ENCODE measurements around the gene CRIP2.

Gene CRIP2

DNA sequence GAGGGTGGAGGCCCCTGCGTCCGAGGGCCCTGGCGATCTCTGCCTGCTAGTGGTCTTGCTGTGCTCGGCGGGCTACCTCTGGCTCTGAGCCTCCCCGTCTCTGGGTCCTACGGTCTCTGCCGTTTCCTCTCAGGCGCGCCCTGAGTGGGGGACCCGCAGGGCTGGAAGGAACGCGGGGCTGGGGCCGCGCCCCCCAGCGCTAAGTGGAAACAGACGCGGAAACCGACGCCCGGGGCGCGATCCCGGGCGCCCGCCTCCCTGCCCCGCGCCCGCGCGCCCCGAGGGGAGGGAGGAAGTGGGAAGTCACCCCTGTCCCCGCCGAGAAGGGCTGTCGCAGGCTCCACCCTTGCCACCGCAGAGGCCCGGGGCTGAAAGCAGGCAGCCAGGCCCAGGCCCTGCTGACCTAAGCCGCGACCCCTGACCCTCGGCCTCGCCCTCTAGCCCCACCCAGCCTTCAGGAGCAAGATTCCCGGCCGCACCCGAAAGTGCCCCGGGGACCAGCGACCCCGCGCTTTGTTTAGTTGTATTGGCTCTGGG lies 12.9 kb downstream of the CRIP2 start:
- no peak for DNase-seq (ENCODE audit: low spot score)

- no peak for DNase-seq (ENCODE audit: low spot score)
These were observed 13.6 kb downstream of the CRIP2 start for GRCh38 chr14:105487986-105488777.

GRCh38 chr14:105488781-105489541 lies 14.3 kb downstream of the CRIP2 start:
- no peak for DNase-seq (ENCODE audit: low spot score)

DNA sequence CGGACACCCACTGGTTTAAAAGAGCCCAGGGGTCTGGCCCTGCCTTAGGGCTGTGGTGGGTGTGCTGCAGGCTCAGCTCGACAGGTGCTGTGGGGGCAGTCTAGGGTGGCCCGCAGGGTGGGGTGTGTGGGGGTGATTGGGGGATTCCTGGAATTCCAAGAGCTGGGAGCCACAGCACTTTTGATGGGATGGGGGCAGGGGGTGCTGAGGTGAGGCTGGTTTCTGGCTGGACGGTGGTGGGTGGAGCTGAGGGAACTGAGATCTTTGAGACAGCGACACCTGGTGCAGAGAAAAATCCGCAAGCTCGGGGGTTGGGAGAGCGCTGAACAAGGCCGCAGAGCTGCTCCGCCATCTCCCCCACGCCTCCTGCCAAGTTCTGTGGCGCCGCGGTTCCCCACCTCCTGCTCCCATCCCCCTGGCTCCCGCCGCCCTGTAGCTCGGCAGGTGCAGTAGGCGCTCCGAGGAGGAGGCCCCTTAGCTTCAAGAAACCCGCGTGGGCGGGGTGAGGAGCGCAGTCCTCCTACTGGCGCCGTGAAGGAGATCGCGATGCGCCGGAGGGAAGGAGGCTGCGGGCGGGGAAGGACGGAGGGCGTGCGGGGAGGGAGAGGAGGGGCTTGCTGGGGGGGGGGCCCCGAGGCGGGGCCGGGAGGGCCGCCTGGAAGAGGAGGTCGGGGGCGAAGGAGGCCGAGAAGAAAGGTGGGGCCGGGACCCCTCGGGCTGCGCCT lies 15.1 kb downstream of the CRIP2 start:
- peak; percentile 77 for DNase-seq (ENCODE audit: low spot score)

GRCh38 chr14:105490267-105490571 lies 15.6 kb downstream of the CRIP2 start:
- DNase-seq (ENCODE audit: low spot score): no peak

GRCh38 chr14:105490572-105491365 lies 16.1 kb downstream of the CRIP2 start, which contains the start of gene TEDC1:
TSS of gene TEDC1 (plus strand) at chr14:105491246. CDS start at chr14:105491376, 130 bp downstream.
- peak; percentile 99 for DNase-seq (ENCODE audit: low spot score)

DNA sequence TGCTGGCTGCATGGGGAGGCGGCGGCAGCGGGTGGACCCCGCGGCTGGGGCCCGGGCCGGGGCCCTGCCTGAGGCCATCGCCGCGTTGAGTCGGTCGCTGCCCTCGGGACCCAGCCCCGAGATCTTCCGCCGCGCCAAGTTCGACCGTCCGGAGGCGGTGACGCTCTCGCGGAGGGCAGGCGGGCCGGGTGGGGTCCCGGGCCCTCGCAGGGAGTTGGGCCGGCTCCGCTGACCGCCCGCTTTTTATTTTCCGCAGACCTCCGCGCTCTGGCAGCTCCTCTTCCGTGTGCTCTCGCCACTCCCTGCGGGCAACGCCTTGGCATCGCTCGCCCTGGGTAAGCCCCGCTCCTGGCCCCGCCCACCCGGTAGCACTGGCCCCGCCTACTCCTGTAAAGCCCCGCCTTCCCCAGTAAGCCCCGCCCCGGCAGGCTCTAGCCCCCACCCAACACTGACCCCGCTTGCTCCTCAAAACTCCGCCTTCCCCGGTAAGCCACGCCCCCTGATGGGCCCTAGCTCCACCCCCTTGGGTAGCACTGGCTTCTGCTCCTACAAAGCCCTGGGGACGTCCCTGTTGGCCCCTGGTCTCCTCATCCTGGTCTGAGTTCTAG lies 16.8 kb downstream of the CRIP2 start:
- DNase-seq (ENCODE audit: low spot score): peak; percentile 70

DNA sequence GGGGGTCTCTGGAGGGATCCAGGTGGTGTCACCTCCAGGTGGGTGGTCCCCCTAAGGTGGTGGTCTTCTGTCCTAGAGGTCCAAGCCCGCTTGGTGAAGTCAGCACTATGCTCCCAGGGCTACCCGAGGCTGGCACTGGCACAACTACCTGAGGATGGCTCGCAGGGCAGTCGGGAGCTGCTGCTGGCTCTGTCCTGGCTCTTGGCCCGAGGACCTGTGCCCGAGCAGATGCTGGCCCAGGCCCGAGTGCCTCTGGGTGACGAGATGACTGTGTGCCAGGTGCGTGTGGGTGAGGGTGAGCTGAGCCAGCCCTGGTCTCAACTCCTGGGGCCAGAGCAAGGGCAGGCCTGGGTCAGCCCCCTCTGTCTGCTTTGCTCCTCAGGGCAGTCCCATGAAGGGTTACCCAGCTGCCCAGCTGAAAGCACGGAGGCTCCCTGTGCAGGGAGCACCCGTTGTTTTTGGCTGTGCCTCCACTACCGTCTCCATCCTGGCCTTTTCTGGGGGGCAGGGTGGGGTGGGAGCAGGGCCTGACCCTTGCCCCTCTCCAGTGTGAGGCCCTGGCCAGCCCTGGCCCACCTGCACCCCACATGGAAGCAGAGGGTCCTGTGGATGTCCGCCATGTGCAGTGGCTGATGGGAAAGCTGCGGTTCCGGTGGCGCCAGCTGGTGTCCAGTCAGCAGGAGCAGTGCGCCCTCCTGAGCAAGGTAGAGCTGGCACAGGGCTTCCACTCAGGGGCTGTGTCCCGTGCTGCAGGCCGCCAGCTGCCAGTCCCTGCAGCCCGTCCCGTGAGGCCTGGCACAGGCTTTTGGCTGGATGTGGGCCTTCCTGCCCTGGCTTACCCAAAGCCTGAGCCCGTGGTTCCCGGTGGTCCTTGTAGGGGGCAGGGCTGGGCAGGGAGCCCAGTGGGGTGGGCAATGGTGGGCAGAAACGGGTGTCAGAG lies 17.7 kb downstream of the CRIP2 start:
- no peak for DNase-seq (ENCODE audit: low spot score)

- no peak for DNase-seq (ENCODE audit: low spot score)
These were observed 18.6 kb downstream of the CRIP2 start for GRCh38 chr14:105492971-105493871.

DNA sequence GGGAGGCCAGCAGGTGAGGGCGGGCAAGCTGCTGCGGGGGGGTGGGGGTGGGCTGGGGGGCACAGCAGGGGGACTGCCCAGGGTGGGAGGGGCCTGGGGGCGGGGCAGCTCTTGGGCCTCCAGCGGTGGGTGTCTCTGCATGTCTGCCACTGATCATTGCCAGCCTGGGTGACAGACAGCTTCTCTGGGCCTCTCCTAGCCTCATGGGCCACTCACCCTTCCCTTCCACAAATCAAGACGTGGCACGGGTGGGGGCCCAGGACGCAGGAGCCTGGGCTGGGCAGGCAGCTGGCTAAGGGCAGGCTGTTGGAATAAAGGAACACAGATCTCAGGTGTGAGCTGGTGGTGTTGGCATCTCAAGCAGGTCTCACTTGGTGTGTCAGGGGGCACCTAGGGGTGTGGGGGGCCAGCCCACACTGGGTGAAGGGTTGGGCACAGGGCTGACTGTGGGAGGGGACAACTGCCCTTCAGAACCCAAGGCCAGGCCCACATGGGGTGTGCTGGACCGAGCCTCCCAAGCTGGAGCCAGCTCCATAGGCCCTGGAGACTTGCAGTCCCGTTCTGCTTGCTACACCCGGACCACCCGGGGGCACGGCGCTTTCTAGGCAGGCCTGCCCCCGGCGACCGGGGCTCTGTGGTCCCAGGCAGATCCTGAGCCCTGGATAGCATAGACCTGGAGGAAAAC lies 19.4 kb downstream of the CRIP2 start:
- no peak for DNase-seq (ENCODE audit: low spot score)

DNA sequence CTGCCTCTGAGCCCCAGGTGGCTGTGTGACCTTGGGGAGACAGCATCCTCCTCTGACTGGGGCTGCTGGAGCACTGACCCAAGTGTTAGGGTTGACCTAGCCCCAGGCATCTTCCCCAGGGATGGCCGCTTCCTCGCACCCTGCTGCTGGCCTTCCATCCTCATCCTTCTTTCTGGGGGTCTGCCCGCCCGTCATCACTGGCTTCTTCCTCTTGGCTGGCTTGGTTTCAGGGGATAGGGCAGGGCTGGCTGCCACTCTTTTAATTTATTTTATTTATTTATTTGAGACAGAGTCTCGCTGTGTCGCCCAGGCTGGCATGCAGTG lies 19.9 kb downstream of the CRIP2 start:
- DNase-seq (ENCODE audit: low spot score): no peak

DNA sequence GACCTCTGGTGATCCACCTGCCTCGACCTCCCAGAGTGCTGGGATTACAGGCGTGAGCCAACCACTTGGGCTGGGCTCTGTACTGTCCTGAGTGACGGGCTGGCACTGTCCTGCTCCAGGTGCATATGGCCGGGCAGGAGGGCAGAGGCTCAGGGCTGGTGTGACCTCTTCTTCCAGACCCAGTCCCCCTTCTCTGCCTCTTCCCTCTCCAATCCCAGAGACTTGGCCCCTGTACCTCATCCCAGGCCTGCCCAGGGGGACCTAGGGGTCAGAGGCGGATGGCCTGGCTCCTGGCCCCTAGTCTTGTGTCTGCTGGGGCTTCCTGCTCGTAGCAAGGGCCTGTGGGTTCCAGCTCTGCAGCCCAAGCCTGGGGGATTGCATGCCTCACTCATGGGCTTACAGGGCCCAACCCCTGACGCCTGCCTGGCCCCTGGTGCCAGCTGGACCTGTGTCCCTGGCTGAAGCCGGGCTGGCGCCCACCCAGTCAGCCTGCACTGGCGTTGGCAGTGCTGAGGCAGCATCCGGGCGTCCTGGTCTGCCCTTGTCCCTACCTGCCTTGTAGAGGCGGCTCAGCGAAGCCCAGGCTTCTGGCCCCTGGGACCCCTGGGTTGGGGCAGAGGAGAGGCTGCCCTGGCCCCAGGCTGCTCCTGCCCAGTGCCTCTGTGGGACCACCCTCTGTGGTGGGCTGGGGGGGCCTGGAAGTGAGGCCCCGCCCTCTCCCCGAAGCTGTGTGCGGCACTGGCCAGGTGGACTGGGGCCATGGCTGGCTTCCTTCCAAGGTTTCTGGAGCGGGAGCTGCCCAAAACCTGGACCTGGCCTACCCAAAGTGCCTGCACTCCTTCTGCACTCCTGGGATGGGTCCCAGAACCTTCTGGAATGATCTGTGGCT lies 20.7 kb downstream of the CRIP2 start:
- no peak for DNase-seq (ENCODE audit: low spot score)

GRCh38 chr14:105495990-105496830 lies 21.6 kb downstream of the CRIP2 start:
- no peak for DNase-seq (ENCODE audit: low spot score)

DNA sequence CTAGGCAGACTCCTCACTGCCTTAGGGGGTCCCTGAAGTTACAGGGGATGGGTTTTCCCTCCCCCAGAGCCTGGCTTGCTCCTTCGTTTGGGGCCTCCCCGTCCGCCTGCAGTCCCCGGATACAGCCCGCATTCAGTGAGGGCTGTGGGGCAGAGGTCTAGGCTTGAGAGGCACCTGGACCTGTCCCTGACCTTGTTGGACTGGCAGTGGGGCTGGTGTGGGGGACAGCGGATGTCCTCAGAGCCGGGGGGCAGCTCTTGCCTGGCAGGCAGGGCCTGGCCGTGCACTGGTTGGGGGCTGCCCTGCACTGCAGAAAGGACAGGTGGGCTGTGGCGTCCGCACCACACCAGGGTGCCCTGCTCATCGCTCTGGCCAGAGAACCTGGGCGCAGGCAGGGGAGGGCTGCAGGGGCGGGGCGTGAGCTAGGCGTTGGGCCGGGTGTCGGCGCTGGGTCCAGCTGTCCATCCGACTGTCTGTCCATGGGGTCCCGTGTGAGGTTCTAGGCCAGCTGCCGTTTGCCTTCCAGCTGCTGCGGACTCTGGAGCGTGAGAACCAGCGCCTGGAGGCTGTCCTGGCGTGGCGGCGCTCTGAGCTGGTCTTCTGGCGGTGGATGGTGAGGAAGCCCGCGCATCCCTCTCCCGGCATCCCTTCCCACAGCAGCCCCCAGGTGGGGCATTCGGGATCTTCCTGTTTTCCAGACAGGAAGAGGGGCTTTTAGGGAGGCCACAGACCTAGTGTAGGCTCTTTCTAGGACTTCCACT lies 22.4 kb downstream of the CRIP2 start:
- DNase-seq (ENCODE audit: low spot score): no peak

- no peak for DNase-seq (ENCODE audit: low spot score)
These were observed 23.2 kb downstream of the CRIP2 start for GRCh38 chr14:105497671-105498429.

All from SK-N-DZ (cell line).